Sigmoid colon (tissue), 4 donors: ENCODE results near the gene GMDS.

Source experiments
- CTCF ChIP-seq, 4 experiments: fragments of 450-650 bp in 3 of 4; fragments of 200-600 bp in 1 of 4; IDR thresholded peaks; one replicate each; pipeline ENCODE4 v1.5.1; 2016 to 2019; ENCODE audit warnings: antibody characterized with exemption in 4 of 4, mild to moderate bottlenecking in 3 of 4, moderate library complexity in 2 of 4
- POLR2A ChIP-seq, 2 donors: fragments of 450-650 bp; IDR thresholded peaks; one replicate each; pipeline ENCODE4 v1.6.1; 2016; ENCODE audit warnings: antibody characterized with exemption in 2 of 2, mild to moderate bottlenecking in 2 of 2, moderate library complexity in 2 of 2
- POLR2AphosphoS5 ChIP-seq, 4 donors: sonication (generic); formaldehyde crosslinking; IDR thresholded peaks; one replicate each; pipeline ENCODE4 v1.6.1; 2017; ENCODE audit warnings: antibody characterized with exemption in 4 of 4

- no peak for TF ChIP-seq POLR2AphosphoS5 (IDR thresholded peaks at IDR 0.05)
- no peak for TF ChIP-seq CTCF (IDR thresholded peaks at IDR 0.05)
- no peak for TF ChIP-seq POLR2A (IDR thresholded peaks at IDR 0.05)
Observed at GRCh38 chr6:1593958-1594314, 651.5 kb downstream of the GMDS start.
